Epithelial cell of esophagus (primary cell): ENCODE measurements around the gene BORCS5.

ENCODE experiments used
- DNase-seq: peaks from one replicate; pipeline ENCODE4 v3.0.0; 2010; ENCODE audit warnings: low read depth
- H3K4me3 ChIP-seq: 2 replicates; pipeline ENCODE4 v1.5.1; 2011; ENCODE audit warnings: mild to moderate bottlenecking, low read length, control low read depth
- CTCF ChIP-seq: IDR thresholded peaks from 2 replicates; pipeline ENCODE4 v1.5.1; 2011; ENCODE audit warnings: low read depth, mild to moderate bottlenecking, low read length, control low read depth, inconsistent platforms; ENCODE audit not compliant: insufficient read depth; ENCODE audit errors: missing control alignments

BORCS5 gene

GRCh38 chr12:12379831-12380730 lies 23.2 kb downstream of the BORCS5 start:
- no peak overlapping the region for H3K4me3 ChIP-seq
- TF ChIP-seq CTCF: no peak
- no peak for DNase-seq

GRCh38 chr12:12380949-12381593 lies 24.2 kb downstream of the BORCS5 start:
- TF ChIP-seq CTCF: no peak
- H3K4me3 ChIP-seq: no peak overlapping the region

GRCh38 chr12:12381982-12382381 lies 25.1 kb downstream of the BORCS5 start:
- no peak for DNase-seq
- no peak overlapping the region for H3K4me3 ChIP-seq
- TF ChIP-seq CTCF: no peak

More at GRCh38 chr12:12380949-12381593, 24.2 kb downstream of the BORCS5 start:
- no peak for DNase-seq

GRCh38 chr12:12384571-12385340 lies 27.9 kb downstream of the BORCS5 start:
- no peak for TF ChIP-seq CTCF
- no peak overlapping the region for H3K4me3 ChIP-seq
- DNase-seq: no peak

- DNase-seq: peak; percentile 75
- no peak for TF ChIP-seq CTCF
- no peak overlapping the region for H3K4me3 ChIP-seq
These were observed 30.6 kb downstream of the BORCS5 start for GRCh38 chr12:12387501-12387900.

GRCh38 chr12:12392413-12392812 lies 35.5 kb downstream of the BORCS5 start:
- no peak for DNase-seq
- TF ChIP-seq CTCF: no peak
- H3K4me3 ChIP-seq: no peak overlapping the region
